Embryonic facial prominence (tissue), 1 donor: ENCODE results near the gene ACER3.
"Not testable (repeated sequence)": the region's sequence is repeated elsewhere in the genome, so short reads cannot be mapped to it uniquely, and the experiment has no call there.

Source experiments
- DNase-seq: peaks from one replicate; pipeline ENCODE4 v3.0.0-alpha.2; 2016; ENCODE audit errors: extremely low spot score

Gene ACER3

DNA sequence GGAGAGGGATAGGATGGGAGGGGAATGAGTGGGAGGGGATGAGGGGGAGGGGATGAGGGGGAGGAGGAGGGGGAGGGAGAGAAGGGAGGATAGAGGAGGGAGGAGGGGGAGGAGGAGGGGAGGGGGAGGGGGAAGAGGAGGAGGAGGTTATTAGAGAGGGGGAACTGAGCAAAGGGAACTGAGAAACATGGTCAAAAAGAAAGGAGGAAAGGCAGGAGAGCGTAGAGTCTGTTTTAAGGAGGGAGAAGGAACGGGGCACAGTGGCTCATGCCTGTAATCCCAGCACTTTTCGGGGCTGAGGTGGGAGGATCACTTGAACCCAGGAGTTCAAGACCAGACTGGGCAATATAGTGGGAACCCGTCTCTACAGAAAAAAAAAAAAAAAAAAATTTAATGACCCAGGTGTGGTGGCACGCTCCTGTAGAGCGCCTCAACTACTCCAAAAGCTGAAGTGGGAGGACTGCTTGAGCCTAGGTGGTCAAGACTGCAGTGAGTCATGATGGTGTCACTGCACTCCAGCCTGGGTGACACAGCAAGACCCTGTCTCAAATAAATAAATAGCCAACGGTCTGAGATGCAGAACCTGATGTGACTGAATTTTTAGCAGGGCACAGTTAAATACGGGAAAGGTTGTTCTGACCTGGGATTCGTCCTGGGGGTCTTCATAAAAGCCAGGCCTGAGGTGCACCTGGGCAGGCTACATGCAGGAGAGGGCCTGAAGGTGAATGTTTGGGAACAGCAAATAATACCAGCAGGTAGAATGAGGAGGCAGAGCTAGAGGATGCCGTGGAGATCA lies 177.5 kb downstream of the ACER3 start:
- no peak for DNase-seq

DNA sequence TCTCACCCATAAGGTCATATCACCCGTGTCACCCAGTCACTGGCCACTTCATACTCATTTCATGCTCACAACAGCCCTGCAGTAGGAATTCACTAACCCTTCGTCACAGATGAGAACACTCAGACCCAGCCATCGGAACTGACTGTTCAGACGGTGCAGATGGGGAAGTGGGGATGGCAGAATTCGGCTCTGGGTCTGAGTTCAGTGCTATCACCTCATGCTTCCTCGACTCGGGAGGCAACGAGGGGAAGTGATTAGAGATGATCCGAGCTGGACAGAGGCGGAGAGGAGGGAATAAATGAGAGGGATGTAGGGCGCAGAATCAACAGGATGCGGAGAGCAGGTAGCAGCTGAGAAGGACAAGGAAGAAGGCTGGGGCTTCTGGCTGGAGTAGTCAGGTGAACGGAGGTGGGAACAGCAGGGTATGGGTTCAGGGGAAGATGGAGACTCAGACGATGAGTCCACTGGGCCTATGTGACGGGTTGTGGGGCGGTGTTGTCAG lies 178.2 kb downstream of the ACER3 start:
- no peak for DNase-seq

DNA sequence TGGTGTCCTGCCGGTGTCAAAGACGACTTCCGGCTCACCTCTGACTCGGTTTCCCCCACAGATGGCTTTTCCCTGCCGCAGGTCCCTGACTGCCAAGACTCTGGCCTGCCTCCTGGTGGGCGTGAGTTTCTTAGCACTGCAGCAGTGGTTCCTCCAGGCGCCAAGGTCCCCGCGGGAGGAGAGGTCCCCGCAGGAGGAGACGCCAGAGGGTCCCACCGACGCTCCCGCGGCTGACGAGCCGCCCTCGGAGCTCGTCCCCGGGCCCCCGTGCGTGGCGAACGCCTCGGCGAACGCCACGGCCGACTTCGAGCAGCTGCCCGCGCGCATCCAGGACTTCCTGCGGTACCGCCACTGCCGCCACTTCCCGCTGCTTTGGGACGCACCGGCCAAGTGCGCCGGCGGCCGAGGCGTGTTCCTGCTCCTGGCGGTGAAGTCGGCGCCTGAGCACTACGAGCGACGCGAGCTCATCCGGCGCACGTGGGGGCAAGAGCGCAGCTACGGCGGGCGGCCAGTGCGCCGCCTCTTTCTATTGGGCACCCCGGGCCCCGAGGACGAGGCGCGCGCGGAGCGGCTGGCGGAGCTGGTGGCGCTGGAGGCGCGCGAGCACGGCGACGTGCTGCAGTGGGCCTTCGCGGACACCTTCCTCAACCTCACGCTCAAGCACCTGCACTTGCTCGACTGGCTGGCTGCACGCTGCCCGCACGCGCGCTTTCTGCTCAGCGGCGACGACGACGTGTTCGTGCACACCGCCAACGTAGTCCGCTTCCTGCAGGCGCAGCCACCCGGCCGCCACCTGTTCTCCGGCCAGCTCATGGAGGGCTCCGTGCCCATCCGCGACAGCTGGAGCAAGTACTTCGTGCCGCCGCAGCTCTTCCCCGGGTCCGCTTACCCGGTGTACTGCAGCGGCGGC lies 179.0 kb downstream of the ACER3 start:
- DNase-seq: no peak

DNA sequence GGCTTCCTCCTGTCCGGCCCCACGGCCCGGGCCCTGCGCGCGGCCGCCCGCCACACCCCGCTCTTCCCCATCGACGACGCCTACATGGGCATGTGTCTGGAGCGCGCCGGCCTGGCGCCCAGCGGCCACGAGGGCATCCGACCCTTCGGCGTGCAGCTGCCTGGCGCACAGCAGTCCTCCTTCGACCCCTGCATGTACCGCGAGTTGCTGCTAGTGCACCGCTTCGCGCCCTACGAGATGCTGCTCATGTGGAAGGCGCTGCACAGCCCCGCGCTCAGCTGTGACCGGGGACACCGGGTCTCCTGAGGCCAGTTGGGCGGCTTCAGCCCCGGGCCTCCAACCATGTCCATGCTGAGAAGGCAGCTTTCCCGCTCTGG lies 179.7 kb downstream of the ACER3 start:
- no peak for DNase-seq

DNA sequence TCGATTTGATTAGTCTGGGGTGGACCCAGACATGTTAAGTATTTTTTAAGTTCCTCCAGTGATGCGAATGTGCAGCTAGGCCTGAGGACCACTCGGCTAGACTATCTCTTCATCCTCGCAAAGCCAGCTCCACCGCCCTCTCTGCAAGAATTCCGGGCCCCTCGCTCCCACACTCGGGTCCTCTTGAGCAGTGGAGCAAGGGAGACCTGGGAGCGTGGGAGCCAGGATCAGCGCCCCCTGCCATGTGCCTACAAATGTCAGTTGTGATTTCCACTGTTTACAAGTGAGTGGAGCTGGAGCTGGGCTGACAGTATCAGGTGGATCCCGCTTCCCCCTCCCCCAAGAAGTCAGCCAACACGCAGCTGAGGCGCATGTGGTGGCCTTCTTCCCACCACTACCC lies 180.2 kb downstream of the ACER3 start:
- DNase-seq: no peak

DNA sequence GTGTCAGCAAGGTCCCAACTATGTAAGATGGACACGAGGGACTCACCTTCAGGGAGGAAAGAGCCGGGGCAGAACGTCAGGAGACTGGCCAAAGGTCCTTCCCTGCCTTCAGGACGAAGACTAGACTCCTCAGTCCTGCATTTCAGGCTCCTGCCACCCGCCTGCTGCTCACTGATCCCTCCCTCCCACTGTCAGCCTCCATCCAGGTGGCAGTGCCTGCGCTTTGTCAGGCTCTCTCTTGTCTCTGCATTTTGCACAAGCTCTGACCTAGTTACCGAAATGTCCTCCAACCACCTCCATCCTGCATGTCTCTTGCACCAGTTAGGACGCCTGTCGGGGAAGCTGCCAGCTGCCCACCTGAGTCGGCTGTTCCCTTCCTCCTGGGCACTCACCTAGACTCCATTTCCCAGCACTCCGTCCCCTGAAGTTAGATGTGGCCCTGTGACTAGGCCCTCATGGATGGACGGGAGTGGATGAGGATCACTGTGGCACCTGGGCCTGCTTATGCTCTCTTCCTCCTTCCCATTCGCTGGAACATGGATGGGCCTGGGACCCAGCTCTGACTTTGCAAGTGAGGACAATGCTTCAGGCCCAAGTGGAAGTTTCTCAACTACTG lies 181.5 kb downstream of the ACER3 start:
- DNase-seq: no peak

DNA sequence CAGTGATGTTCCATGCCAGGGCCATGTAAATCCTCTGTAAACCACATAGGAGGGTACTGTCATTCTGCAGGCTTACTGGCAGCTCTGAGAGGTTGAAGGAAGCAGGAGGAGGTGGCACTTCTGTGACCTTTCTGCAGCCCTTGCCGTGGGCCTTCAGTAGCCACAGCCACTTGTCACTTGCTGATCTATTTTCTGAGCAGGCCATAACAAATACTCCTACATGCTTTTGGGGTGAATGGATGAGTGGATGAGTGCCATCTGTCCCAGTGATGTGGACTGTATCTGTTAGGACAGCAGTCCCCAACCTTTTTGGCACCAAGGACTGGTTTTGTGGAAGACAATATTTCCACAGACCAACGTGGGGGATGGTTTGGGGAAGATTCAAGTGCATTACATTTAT lies 183.6 kb downstream of the ACER3 start:
- no peak for DNase-seq

DNA sequence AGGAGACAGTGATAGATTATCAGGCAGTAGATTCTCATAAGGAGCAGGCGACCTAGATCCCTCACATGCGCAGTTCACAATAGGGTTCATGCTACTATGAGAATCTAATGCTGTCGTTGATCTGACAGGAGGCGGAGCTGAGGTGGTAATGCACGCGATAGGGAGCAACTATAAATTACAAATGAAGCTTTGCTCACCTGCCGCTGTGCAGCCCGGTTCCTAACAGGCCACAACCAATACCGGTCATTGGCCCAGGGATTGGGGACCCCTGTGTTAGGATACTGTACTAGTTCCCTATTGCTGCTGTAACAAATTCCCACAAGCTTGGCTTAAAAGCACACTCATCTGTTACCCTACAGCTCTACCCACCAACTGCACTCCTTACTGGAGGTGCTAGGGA lies 184.2 kb downstream of the ACER3 start:
- no peak for DNase-seq

DNA sequence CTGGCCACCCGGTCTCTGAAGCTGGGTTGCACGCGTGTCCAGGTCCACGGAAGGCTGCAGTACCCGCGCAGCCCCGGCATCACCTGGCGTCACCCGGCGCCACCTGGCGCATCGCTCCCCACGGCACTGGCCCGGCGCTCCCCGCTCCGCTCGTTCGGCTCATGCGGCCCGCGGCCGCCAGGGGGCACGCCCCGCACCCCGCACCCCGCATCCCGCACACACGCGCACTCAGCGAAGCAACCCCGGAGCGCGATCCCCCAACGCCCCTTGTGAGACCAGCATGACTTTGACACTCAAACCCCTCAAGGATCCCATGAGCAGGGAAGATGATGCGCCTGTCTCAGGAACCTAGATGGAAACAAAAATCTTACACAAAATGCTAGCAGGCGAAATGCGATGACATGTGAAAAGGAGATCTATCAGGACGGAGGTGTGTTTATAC lies 185.4 kb downstream of the ACER3 start:
- no peak for DNase-seq

DNA sequence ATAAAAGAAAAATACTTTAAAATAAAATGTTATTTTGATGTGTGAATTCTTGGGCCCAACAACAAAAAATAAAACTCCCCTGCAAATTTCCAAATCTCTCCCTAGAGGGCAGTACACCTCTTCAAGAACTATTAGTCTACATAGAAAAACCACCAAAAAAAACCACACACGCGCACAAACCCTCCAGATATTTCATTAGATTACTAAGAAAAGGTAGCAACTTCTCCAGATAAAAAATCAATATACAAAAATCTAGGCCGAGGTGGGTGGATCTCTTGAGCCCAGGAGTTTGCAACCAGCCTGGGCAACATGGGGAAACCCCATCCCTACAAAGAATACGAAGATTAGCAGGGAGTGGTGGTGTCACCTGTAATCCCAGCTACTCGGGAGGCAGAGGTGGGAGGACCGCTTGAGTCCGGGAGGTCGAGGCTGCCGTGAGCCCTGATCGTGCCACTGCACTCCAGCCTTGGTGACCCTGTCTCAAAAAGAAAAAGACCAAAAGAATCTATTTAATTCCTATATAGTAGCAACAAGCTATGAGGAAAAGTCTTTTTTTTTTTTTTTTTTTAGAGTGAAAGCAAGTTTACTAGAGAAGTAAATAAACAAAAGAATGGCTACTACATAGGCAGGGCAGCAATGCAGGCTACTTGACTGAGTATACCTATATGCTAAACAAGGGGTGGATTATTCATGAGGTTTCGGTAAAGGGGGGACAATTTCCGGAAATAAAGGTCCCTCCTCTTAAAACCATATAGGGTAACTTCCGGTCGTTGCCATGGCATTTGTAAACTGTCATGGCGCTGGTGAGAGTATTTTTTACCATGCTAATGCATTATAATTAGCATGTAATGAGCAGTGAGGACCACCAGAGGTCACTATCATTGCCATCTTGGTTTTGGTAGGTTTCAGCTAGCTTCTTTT lies 186.5 kb downstream of the ACER3 start:
- DNase-seq: peak; percentile 81

DNA sequence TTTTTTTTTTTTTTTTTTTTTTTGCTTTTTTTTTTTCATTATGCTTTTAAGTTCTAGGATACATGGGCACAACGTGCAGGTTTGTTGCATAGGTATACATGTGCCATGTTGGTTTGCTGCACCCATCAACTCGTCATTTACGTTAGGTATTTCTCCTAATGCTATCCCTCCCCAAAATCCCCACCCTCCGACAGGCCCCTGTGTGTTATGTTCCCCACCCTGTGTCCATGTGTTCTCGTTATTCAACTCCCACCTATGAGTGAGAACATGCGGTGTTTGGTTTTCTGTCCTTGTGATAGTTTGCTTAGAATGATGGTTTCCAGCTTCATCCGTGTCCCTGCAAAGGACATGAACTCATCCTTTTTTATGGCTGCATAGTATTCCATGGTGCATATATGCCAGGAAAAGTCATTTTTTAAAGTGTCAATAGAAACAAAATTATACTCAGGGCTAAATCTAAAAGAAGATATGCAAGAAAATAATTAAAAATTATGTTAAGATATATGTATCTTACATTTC lies 187.3 kb downstream of the ACER3 start:
- DNase-seq: not testable (repeated sequence)

DNA sequence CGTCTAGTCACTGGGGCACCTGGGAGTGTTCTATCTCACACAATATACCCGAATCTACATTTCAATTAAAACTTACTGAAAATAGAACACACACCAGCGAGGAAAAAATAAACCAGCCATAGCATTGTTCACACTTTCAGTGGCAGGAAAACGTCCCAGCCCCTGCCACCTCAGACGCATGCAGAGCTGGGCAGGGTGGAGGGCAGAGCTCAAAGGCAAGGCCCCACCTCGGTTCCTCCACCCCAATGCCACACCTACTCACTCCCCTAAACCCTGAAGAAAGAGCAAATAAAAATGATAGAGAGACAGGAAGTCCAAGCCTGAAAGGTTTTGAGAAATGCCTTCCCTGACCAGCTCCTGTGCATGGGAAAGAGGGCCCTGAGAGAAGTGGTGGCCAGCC lies 188.3 kb downstream of the ACER3 start:
- no peak for DNase-seq

DNA sequence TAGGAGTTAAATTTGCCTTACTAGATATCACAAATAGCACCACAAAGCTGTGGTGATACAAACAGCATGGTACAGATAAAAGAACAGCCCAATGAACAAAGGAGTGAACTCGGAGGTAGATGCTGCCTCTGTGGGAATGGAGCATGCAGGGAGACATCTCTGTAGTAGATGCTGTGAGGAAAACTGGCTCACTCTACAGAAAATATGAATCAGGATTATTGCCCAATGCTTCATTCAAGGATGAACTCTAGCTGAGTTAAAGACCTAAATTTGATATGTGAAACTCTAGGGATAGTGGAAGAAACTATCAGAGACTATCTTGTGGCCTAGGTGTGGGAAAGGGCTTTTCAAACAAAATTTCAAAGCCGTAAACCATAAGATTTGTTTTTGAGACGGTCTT lies 190.8 kb downstream of the ACER3 start:
- no peak for DNase-seq

DNA sequence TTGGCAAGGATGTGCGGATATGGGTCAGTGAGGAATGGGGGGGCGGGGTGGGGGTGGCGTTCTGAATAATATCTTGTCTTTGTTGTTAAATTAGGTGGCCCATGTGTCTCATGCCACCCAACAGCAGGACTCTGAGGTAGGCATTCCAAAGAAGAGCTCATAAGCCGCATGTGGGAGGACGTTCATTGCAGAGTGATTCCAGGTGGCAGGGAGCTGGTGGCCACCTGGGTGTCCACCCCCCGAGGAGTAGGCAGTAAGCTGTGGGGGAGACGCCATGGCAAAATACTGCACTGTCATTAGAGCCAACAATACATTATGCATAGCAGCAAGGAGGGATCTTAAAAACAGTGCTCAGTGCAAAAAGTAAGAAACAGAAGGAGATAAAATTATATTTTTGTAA lies 191.8 kb downstream of the ACER3 start:
- DNase-seq: no peak

DNA sequence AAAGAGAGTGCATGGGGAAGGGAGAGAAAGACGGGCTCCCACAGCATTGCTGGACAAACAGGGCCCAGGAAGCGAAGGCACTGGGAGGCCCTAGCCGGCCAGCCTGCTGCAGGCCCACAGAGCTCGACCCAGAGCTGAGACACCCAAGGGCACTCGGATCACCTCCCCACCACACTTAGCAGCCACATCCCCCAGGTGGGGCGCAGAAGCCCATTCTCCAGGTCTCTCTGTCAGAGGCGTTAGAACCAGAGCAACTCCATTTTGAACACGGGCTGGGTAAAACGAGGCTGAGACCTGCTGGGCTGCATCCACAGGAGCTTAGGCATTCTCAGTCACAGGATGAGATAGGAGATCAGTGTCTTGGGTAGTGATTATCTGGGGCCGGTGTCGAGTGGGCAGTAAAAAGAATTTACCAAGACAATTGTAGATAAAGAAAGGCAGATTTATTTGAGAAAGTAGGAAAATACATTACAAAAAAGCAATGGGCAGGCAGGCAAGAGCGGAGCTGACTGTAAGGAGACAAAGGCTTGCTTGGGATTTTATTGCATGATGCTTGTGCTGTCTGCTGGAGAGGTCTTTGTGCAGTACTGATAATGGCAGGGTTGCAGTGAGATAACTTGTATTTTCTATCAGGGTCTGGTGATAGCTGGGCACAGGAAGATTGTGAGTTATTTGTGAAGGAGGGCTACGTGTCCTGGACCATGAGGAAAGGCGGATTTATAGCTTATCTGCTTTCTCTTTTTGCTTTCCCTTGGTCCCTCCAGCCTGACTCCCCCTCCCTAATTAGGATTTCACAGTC lies 192.7 kb downstream of the ACER3 start:
- no peak for DNase-seq

DNA sequence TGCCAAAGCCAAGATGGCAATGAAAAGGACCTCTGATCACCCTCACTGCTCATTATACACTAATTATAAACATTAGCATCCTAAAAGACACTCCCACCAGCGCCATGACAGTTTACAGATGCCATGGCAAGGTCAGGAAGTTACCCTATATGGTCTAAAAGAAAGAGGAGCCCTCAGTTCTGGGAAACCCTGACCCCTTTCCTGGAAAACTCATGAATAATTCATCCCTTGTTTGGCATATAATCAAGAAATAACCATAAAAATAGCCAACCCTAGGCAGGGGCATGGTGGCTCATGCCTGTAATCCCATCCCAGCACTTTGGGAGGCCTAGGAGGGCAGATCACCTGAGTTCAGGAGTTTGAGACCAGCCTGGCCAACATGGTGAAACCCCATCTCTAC lies 193.4 kb downstream of the ACER3 start:
- DNase-seq: no peak

DNA sequence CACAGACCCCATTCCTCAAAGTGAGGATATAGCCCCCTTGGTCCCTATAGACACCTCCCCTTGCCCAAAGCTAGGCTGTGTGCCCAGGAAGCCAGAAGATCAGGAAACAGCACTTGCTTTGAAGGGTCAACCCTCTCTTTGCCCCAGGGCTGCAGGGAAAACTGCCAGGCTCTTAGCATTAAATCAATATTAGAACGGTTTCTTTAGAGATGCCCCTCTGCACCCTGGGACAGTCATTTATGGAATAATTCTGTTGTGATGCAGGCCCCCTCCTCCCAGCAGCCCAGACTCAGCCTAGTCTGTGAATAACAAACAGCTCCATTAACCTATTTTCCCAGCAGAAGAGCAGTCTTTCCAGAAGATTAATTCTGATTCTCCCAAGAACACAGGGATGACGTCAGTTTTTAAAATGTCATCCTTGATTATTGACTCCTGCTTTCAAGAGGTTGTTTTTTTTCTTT lies 194.4 kb downstream of the ACER3 start:
- no peak for DNase-seq

DNA sequence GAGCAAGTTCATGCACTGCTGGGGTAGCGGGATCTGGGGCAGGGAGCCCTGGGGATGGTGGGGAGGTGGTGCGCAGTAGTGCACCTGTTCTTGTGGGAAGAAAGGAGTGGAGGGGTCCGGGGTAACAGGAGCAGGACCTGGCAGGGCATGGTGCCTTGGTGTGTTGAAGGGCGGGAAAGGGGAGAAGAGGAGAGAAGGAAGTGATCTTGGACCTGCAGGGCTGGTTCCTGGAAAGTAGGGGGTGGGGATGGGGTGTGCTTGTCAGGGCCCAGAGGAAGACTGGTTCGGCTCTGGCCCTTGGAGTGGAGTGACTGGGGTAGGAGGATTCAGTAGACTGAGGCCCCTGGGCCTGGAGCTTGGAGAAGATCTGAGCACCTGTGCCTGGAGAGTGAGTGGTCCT lies 195.2 kb downstream of the ACER3 start:
- no peak for DNase-seq

DNA sequence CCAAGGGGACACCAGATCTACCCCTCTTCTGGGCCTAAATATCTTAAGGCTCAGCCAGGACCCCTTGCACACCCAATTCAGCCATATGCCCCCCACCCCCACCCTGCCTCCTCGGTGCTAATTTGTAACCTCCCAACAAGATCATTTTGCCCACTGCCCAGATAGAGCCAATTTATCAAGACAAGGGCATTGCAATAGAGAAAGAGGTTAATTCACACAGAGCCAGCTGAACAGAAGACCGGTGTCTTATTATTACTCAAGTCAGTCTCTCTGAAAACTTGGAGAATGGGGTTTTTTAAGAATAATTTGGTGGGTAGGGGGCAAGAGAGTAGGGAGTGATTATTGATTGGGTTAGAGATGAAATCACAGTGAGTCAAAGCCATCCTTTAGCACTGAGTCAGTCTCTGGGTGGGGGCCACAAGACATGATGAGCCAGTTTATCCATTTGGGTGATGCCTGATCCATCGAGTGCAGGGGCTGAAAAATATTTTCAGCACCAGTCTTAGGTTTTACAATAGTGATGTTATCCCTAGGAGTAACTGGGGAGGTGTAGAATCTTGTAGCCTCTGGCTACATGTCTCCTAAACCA lies 196.2 kb downstream of the ACER3 start:
- no peak for DNase-seq
